ENCODE measurements around the gene PRDM10.
A peak's percentile ranks its signal among the peaks of the same experiment; 100 is the strongest.

The PRDM10 gene

GRCh38 chr11:129992161-129992944 is 10.3 kb downstream of the PRDM10 start:
- Histone ChIP-seq H3K27me3 (ENCODE audit: insufficient read depth, low read depth, severe bottlenecking) (no peaks in the 10 kb centered on the region), H3K36me3 (no peaks in the 10 kb centered on the region), H3K4me3 (ENCODE audit: low read depth, low read length) (no peak overlapping the region), H3K27ac (no peak overlapping the region), H3K9me3 (ENCODE audit: severe bottlenecking) (no peaks in the 10 kb centered on the region)
- peak; percentile 79 for TF ChIP-seq CTCF (IDR thresholded peaks at IDR 0.05; ENCODE audit: low read depth, low read length)
- peak; percentile 62 for DNase-seq

GRCh38 chr11:129989149-129989813 is 13.4 kb downstream of the PRDM10 start:
- H3K27me3 ChIP-seq (ENCODE audit: insufficient read depth, low read depth, severe bottlenecking): no peaks in the 10 kb centered on the region
- H3K36me3 ChIP-seq: no peaks in the 10 kb centered on the region
- no peaks in the 10 kb centered on the region for H3K9me3 ChIP-seq (ENCODE audit: severe bottlenecking)
- no peak for DNase-seq
- no peak overlapping the region for H3K27ac ChIP-seq
- TF ChIP-seq CTCF (IDR thresholded peaks at IDR 0.05; ENCODE audit: low read depth, low read length): no peak
- no peak overlapping the region for H3K4me3 ChIP-seq (ENCODE audit: low read depth, low read length)

GRCh38 chr11:129987950-129988349 is 14.7 kb downstream of the PRDM10 start:
- Histone ChIP-seq H3K4me3 (ENCODE audit: low read depth, low read length) (no peak overlapping the region), H3K27ac (no peak overlapping the region)
- no peak for DNase-seq

GRCh38 chr11:129985823-129986222 is 16.8 kb downstream of the PRDM10 start:
- Histone ChIP-seq H3K27me3 (ENCODE audit: insufficient read depth, low read depth, severe bottlenecking) (no peaks in the 10 kb centered on the region), H3K9me3 (ENCODE audit: severe bottlenecking) (no peaks in the 10 kb centered on the region), H3K36me3 (no peaks in the 10 kb centered on the region), H3K27ac (no peak overlapping the region), H3K4me3 (ENCODE audit: low read depth, low read length) (no peak overlapping the region)
- no peak for TF ChIP-seq CTCF (IDR thresholded peaks at IDR 0.05; ENCODE audit: low read depth, low read length)
- DNase-seq: no peak

More at GRCh38 chr11:129987950-129988349, 14.7 kb downstream of the PRDM10 start:
- Histone ChIP-seq H3K9me3 (ENCODE audit: severe bottlenecking) (no peaks in the 10 kb centered on the region), H3K27me3 (ENCODE audit: insufficient read depth, low read depth, severe bottlenecking) (no peaks in the 10 kb centered on the region), H3K36me3 (no peaks in the 10 kb centered on the region)
- no peak for TF ChIP-seq CTCF (IDR thresholded peaks at IDR 0.05; ENCODE audit: low read depth, low read length)

- no peak overlapping the region for H3K27ac ChIP-seq
- H3K9me3 ChIP-seq (ENCODE audit: severe bottlenecking): no peaks in the 10 kb centered on the region
- no peak for DNase-seq
- no peaks in the 10 kb centered on the region for H3K27me3 ChIP-seq (ENCODE audit: insufficient read depth, low read depth, severe bottlenecking)
- no peak for TF ChIP-seq CTCF (IDR thresholded peaks at IDR 0.05; ENCODE audit: low read depth, low read length)
- no peaks in the 10 kb centered on the region for H3K36me3 ChIP-seq
- no peak overlapping the region for H3K4me3 ChIP-seq (ENCODE audit: low read depth, low read length)
These were observed 22.5 kb downstream of the PRDM10 start for GRCh38 chr11:129980086-129980485.
